Measurements from ENCODE around the gene FNBP1.

- no peak for TF ChIP-seq YY1 (IDR thresholded peaks at IDR 0.05; ENCODE audit: insufficient read depth, insufficient read length)
- TF ChIP-seq SUZ12 (IDR thresholded peaks at IDR 0.05; ENCODE audit: extremely low read depth, insufficient read depth, insufficient read length), result no peak
- no peak for TF ChIP-seq ZNF274 (IDR thresholded peaks at IDR 0.05; ENCODE audit: low read depth, low read length)
Observed at GRCh38 chr9:130020618-130021017, 22.4 kb downstream of the FNBP1 start.
